WTC11 (cell line): ENCODE data around the gene CCDC158. TPM values are rescaled to one million over a fixed set of nuclear protein-coding genes. Genes with fewer than 3 reads are reported as not detected.

ENCODE experiments used
- ATAC-seq: fragments of 200-7000 bp; cut with Tn5 transposase; 2 replicates; pipeline ENCODE4 v1.10.0; 2021; ENCODE audit warnings: mild to moderate bottlenecking, moderate library complexity
- CTCF ChIA-PET: fragments of 300-600 bp; sonication (Branson Sonifier 250); formaldehyde crosslinking; loops from one replicate; lab custom pipeline; 2021; ENCODE audit warnings: antibody characterized with exemption; lab: Charles Lee
- POLR2A ChIA-PET: fragments of 350-600 bp; sonication (Branson Sonifier 250); formaldehyde crosslinking; loops from one replicate; lab custom pipeline; 2021; ENCODE audit warnings: antibody characterized with exemption; lab: Charles Lee
- DNase-seq: peaks from one replicate; pipeline ENCODE4 v3.0.0; 2021; ENCODE audit warnings: low spot score
- H3K27ac Mint-ChIP-seq: 2 replicates; pipeline ENCODE4 v1.8.0; 2021; ENCODE audit warnings: mixed read lengths
- H3K27me3 Mint-ChIP-seq: 2 replicates; pipeline ENCODE4 v1.8.0; 2021; ENCODE audit warnings: low read depth, mild to moderate bottlenecking, moderate library complexity, mixed read lengths
- H3K36me3 Mint-ChIP-seq: 2 replicates; pipeline ENCODE4 v1.8.0; 2021; ENCODE audit warnings: mixed read lengths
- H3K4me1 Mint-ChIP-seq: 2 replicates; pipeline ENCODE4 v1.8.0; 2022; ENCODE audit warnings: mixed read lengths
- H3K4me3 Mint-ChIP-seq: 2 replicates; pipeline ENCODE4 v1.8.0; 2021; ENCODE audit warnings: mild to moderate bottlenecking, moderate library complexity, mixed read lengths
- H3K9me3 Mint-ChIP-seq: 2 replicates; pipeline ENCODE4 v1.8.0; 2021; ENCODE audit warnings: mixed read lengths
- ARID4B ChIP-seq: sonication (generic); formaldehyde crosslinking; IDR thresholded peaks from 2 replicates; pipeline ENCODE4 v1.8.0; 2023; ENCODE audit warnings: missing genetic modification reagents, mild to moderate bottlenecking, borderline replicate concordance
- ATF1 ChIP-seq: sonication (generic); formaldehyde crosslinking; IDR thresholded peaks from 2 replicates; pipeline ENCODE4 v1.8.1; 2023; ENCODE audit warnings: mild to moderate bottlenecking, moderate library complexity, missing genetic modification reagents
- ATF3 ChIP-seq: sonication (generic); formaldehyde crosslinking; conservative IDR thresholded peaks from 2 replicates; pipeline ENCODE4 v1.8.1; 2022; ENCODE audit warnings: mild to moderate bottlenecking, missing genetic modification reagents
- ERG ChIP-seq: fragments of 250-450 bp; sonication (Bioruptor Pico); IDR thresholded peaks from 2 replicates; pipeline ENCODE4 v1.8.0; 2021; ENCODE audit warnings: mild to moderate bottlenecking
- ESRRA ChIP-seq: sonication (generic); formaldehyde crosslinking; IDR thresholded peaks from 2 replicates; pipeline ENCODE4 v1.8.1; 2022; ENCODE audit warnings: mild to moderate bottlenecking, missing genetic modification reagents, borderline replicate concordance
- FOXJ3 ChIP-seq: sonication (generic); formaldehyde crosslinking; IDR thresholded peaks from 2 replicates; pipeline ENCODE4 v1.9.0; 2021; ENCODE audit warnings: missing genetic modification reagents, mild to moderate bottlenecking, borderline replicate concordance
- GTF2I ChIP-seq: fragments of 250-450 bp; sonication (Bioruptor Pico); conservative IDR thresholded peaks from 2 replicates; pipeline ENCODE4 v1.4.0; 2021; ENCODE audit warnings: mild to moderate bottlenecking
- HMGXB4 ChIP-seq: sonication (generic); formaldehyde crosslinking; IDR thresholded peaks from 2 replicates; pipeline ENCODE4 v1.8.1; 2023; ENCODE audit warnings: mild to moderate bottlenecking, moderate library complexity, missing genetic modification reagents
- IRF1 ChIP-seq: sonication (generic); formaldehyde crosslinking; IDR thresholded peaks from 2 replicates; pipeline ENCODE4 v1.8.0; 2023; ENCODE audit warnings: missing genetic modification reagents
- NFE2L1 ChIP-seq: sonication (generic); formaldehyde crosslinking; IDR thresholded peaks from 2 replicates; pipeline ENCODE4 v1.8.1; 2023; ENCODE audit warnings: missing genetic modification reagents
- SOX15 ChIP-seq: fragments of 250-450 bp; sonication (Bioruptor Pico); IDR thresholded peaks from 2 replicates; pipeline ENCODE4 v1.9.0; 2021; ENCODE audit warnings: mild to moderate bottlenecking
- TP53 ChIP-seq: sonication (generic); formaldehyde crosslinking; IDR thresholded peaks from 2 replicates; pipeline ENCODE4 v1.8.1; 2023; ENCODE audit warnings: mild to moderate bottlenecking, missing genetic modification reagents
- ZNF219 ChIP-seq: sonication (generic); formaldehyde crosslinking; IDR thresholded peaks from 2 replicates; pipeline ENCODE4 v1.8.0; 2023; ENCODE audit warnings: missing genetic modification reagents, mild to moderate bottlenecking, borderline replicate concordance
- ZNF281 ChIP-seq: sonication (generic); formaldehyde crosslinking; IDR thresholded peaks from 2 replicates; pipeline ENCODE4 v1.8.0; 2023; ENCODE audit warnings: mild to moderate bottlenecking, missing genetic modification reagents
- ZNF512 ChIP-seq: sonication (generic); formaldehyde crosslinking; IDR thresholded peaks from 2 replicates; pipeline ENCODE4 v1.8.1; 2022; ENCODE audit warnings: missing genetic modification reagents, borderline replicate concordance
- ZNF532 ChIP-seq: fragments of 250-450 bp; sonication (Bioruptor Pico); IDR thresholded peaks from 2 replicates; pipeline ENCODE4 v1.9.0; 2021; ENCODE audit warnings: mild to moderate bottlenecking, borderline replicate concordance
- ZSCAN18 ChIP-seq: fragments of 250-450 bp; sonication (Bioruptor Pico); IDR thresholded peaks from 2 replicates; pipeline ENCODE4 v2.1.2; 2022; ENCODE audit warnings: mild to moderate bottlenecking, moderate library complexity
- total RNA-seq: library from RNA; stranded (reverse); gene quantifications from 3 replicates; pipeline ENCODE4 v1.2.3, GENCODE V29; 2021

CCDC158 gene
- total RNA-seq, 1 experiment from 2014 or later = 0.15 TPM

- ChIA-PET POLR2A (interaction anchor here (1.2 kb wide), 1 partner anchor 92 kb away, joined by 3 read pairs; the partner anchor contains the start of gene SCARB2), CTCF (interaction anchor here (1.0 to 3.0 kb wide), 6 partner anchors 11 to 740 kb away, joined by 3 to 46 read pairs (median 4); no protein-coding TSS in a partner anchor)
- H3K27me3 Mint-ChIP-seq = peaks cover 33% of the 10 kb centered on the region
- DNase-seq (no peak), ATAC-seq (no peak)
- no peak overlapping the region for H3K27ac Mint-ChIP-seq
- peaks cover 12% of the 10 kb centered on the region for H3K4me1 Mint-ChIP-seq
- peaks cover 7% of the 10 kb centered on the region; the same call in 1 of the 2 replicates for H3K36me3 Mint-ChIP-seq
- no peaks in the 10 kb centered on the region for H3K9me3 Mint-ChIP-seq
- peak overlapping the region; percentile 84 for H3K4me3 Mint-ChIP-seq
- TF ChIP-seq ATF3 (CRISPR knock-in tag) (no peak), FOXJ3 (CRISPR knock-in tag) (no peak), ARID4B (CRISPR knock-in tag) (no peak), TP53 (CRISPR knock-in tag) (no peak), ZNF512 (CRISPR knock-in tag) (no peak), GTF2I (CRISPR knock-in tag) (no peak), ZNF281 (no peak), ATF1 (CRISPR knock-in tag) (no peak), ZSCAN18 (no peak), ZNF532 (CRISPR knock-in tag) (no peak), ERG (no peak), IRF1 (CRISPR knock-in tag) (no peak), SOX15 (CRISPR knock-in tag) (no peak), NFE2L1 (CRISPR knock-in tag) (no peak), HMGXB4 (CRISPR knock-in tag) (no peak), ZNF219 (CRISPR knock-in tag) (no peak), ESRRA (CRISPR knock-in tag) (no peak)
Observed at GRCh38 chr4:76305033-76305687, 115.8 kb downstream of the CCDC158 start.
